Measurements from ENCODE around the gene CDK18.

CDK18 gene

GRCh38 chr1:205575294-205575885, 70.9 kb downstream of the CDK18 start:
- DNase-seq = no peak

- no peak for DNase-seq
Measured at GRCh38 chr1:205576011-205576410, 71.5 kb downstream of the CDK18 start.

GRCh38 chr1:205576805-205577761, 72.6 kb downstream of the CDK18 start:
- DNase-seq = no peak

GRCh38 chr1:205577874-205578658, 73.6 kb downstream of the CDK18 start:
- DNase-seq = no peak

- DNase-seq = no peak
Measured at GRCh38 chr1:205578780-205579571, 74.5 kb downstream of the CDK18 start.

- DNase-seq = no peak
Measured at GRCh38 chr1:205579711-205580110, 75.2 kb downstream of the CDK18 start.

- DNase-seq = no peak
Measured at GRCh38 chr1:205580140-205580922, 75.9 kb downstream of the CDK18 start.

- DNase-seq = no peak
Measured at GRCh38 chr1:205580923-205581180, 76.4 kb downstream of the CDK18 start.

- no peak for DNase-seq
Measured at GRCh38 chr1:205581321-205581980, 77.0 kb downstream of the CDK18 start.

- no peak for DNase-seq
Measured at GRCh38 chr1:205582046-205582445, 77.6 kb downstream of the CDK18 start.
